Measurements from ENCODE around the gene LAPTM4A.
A peak's percentile ranks its signal among the peaks of the same experiment; 100 is the strongest.

DNA sequence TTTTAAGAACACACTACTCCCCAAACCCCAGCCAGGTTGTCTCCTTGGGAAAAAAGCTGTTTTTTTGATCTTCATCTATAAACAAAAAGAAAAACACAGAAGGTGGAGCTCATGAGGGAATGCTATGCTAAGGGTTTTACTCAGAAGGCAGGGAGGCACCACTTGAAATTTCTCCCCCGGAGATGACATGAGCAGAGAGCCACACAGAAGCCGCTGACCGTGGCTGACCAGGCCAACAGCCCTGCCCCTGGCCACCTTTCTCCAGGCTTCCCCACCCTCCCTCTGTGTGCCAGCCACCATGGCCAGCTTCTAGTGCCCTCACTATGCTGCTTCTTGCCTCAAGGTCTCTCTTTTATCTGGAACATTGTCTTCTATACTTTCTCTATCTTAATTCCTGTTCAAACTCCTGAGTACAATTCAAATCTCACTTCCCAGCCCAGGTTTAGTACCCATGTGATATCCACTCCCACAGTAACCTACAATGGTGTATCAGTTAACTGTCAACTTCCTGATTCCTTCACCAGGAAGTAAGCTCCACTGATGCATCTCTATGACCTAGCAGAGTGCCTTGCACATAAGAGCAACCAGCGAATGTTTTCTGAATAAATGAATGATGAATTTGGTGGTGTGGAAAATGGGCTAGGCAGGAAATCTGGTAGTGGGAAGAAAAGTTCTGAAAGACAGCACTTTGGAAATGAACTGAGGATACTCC lies 15.3 kb downstream of the LAPTM4A start:
- TF ChIP-seq CTCF (IDR thresholded peaks at IDR 0.05) (no peak), POLR2AphosphoS5 (IDR thresholded peaks at IDR 0.05) (peak in 1 of 3 donors; percentile 20)

Data from stomach (tissue), 4 donors.